Endothelial cell of umbilical vein (primary cell): ENCODE data around the gene KCNMA1. TPM values are rescaled to one million over a fixed set of nuclear protein-coding genes. Genes with fewer than 3 reads are reported as not detected.

ENCODE experiments used
- BruUV-seq: library from RNA; stranded (reverse); fragments of 400-500 nt; replicated peaks from 2 replicates; lab custom pipeline; 2021; lab: Mats Ljungman, UMichigan
- CTCF ChIA-PET: fragments of 300-600, 350-600 bp; sonication (Branson Sonifier 250); formaldehyde crosslinking; loops from one replicate; lab custom pipeline; 2021; ENCODE audit warnings: antibody characterized with exemption, inconsistent platforms; lab: Charles Lee
- POLR2A ChIA-PET: fragments of 300-600, 350-600 bp; sonication (Branson Sonifier 250); formaldehyde crosslinking; loops from one replicate; lab custom pipeline; 2021; ENCODE audit warnings: antibody characterized with exemption, inconsistent platforms; lab: Charles Lee
- DNase-seq: peaks from one replicate; pipeline ENCODE4 v3.0.0-alpha.2; 2011; ENCODE audit warnings: low read depth, low spot score
- FAIRE-seq: peaks from 2 replicates; lab custom pipeline; 2011; peaks lifted over from hg19 to GRCh38; lab: Jason Lieb, UNC
- H2AFZ ChIP-seq: 2 replicates; pipeline ENCODE4 v1.6.0; 2012; ENCODE audit warnings: low read depth, low read length, control low read depth, inconsistent platforms
- H3K27ac ChIP-seq: 2 replicates; pipeline ENCODE4 v1.5.1; 2011; ENCODE audit warnings: low read depth, mild to moderate bottlenecking, control low read depth, low read length, moderate library complexity; ENCODE audit not compliant: insufficient read depth
- H3K27me3 ChIP-seq, 2 experiments: 2 replicates each; pipeline versions ENCODE4 v1.6.0 to v1.6.1; 2011; ENCODE audit warnings: low read length in 2 of 2, mixed read lengths in 1 of 2; ENCODE audit not compliant: control insufficient read depth in 2 of 2, insufficient read depth in 2 of 2
- H3K36me3 ChIP-seq, 2 experiments: 2 replicates in 1 of 2; 3 replicates in 1 of 2; pipeline ENCODE4 v1.5.1; 2011; ENCODE audit warnings: low read length in 2 of 2, mild to moderate bottlenecking in 1 of 2, moderate library complexity in 1 of 2; ENCODE audit not compliant: control insufficient read depth in 2 of 2, insufficient read depth in 2 of 2; ENCODE audit errors: extremely low read depth in 1 of 2
- H3K4me1 ChIP-seq: 3 replicates; pipeline ENCODE4 v1.5.1; 2011; ENCODE audit warnings: mild to moderate bottlenecking, low read length; ENCODE audit not compliant: control insufficient read depth, insufficient read depth; ENCODE audit errors: extremely low read depth
- H3K4me2 ChIP-seq: 2 replicates; pipeline ENCODE4 v1.6.1; 2011; ENCODE audit warnings: low read length, control low read depth, mixed read lengths; ENCODE audit not compliant: insufficient read depth
- H3K4me3 ChIP-seq, 3 experiments: fragments of 200-600 bp in 1 of 3; sonication (generic), shearing (Covaris generic) in 1 of 3; replicated peaks in 1 of 3; 2 replicates each; pipeline ENCODE4 v1.5.1; 2011 to 2016; ENCODE audit warnings: control low read depth in 3 of 3, low read length in 3 of 3, mild to moderate bottlenecking in 2 of 3, inconsistent platforms in 1 of 3, low read depth in 1 of 3, moderate library complexity in 1 of 3; ENCODE audit not compliant: insufficient read depth in 1 of 3
- H3K79me2 ChIP-seq: 2 replicates; pipeline ENCODE4 v1.6.0; 2012; ENCODE audit warnings: low read length, inconsistent platforms; ENCODE audit not compliant: control insufficient read depth, insufficient read depth
- H3K9ac ChIP-seq: replicated peaks from 2 replicates; pipeline ENCODE3; 2011; ENCODE audit warnings: low read length, control low read depth; ENCODE audit not compliant: insufficient read depth; ENCODE audit errors: extremely low read depth
- H3K9me1 ChIP-seq: replicated peaks from 3 replicates; pipeline ENCODE4 v1.6.0; 2011; ENCODE audit warnings: mild to moderate bottlenecking, low read length; ENCODE audit not compliant: control insufficient read depth, insufficient read depth; ENCODE audit errors: extremely low read depth
- H3K9me3 ChIP-seq: replicated peaks from 2 replicates; pipeline ENCODE4 v1.5.1; 2012; ENCODE audit warnings: low read length, inconsistent platforms; ENCODE audit not compliant: control insufficient read depth, insufficient read depth
- H4K20me1 ChIP-seq: replicated peaks from 2 replicates; pipeline ENCODE3; 2011; ENCODE audit warnings: mild to moderate bottlenecking, low read length; ENCODE audit not compliant: control insufficient read depth, insufficient read depth; ENCODE audit errors: extremely low read depth
- EZH2 ChIP-seq: IDR thresholded peaks from 2 replicates; pipeline ENCODE4 v1.6.1; 2012; ENCODE audit warnings: borderline replicate concordance, low read depth, mild to moderate bottlenecking, moderate library complexity, low read length, inconsistent platforms; ENCODE audit not compliant: severe bottlenecking
- FOS ChIP-seq: IDR thresholded peaks from 2 replicates; pipeline ENCODE4 v1.6.1; 2011; ENCODE audit warnings: mild to moderate bottlenecking, low read length, moderate library complexity, borderline replicate concordance; ENCODE audit not compliant: insufficient read depth
- GATA2 ChIP-seq: IDR thresholded peaks from 2 replicates; pipeline ENCODE4 v1.7.0; 2011; ENCODE audit warnings: low read depth, mild to moderate bottlenecking, moderate library complexity, mixed read lengths, low read length; ENCODE audit not compliant: insufficient read length, insufficient read depth
- JUN ChIP-seq: IDR thresholded peaks from 2 replicates; pipeline ENCODE4 v1.6.1; 2011; ENCODE audit warnings: borderline replicate concordance, low read depth; ENCODE audit not compliant: insufficient read length, insufficient read depth
- MYC ChIP-seq: IDR thresholded peaks from one replicate; pipeline ENCODE4 v1.6.1; 2011; ENCODE audit warnings: mild to moderate bottlenecking, low read depth, low read length
- POLR2A ChIP-seq: IDR thresholded peaks from 2 replicates; pipeline ENCODE4 v1.6.1; 2012; ENCODE audit warnings: low read depth, mild to moderate bottlenecking, control low read depth, low read length
- POLR2AphosphoS5 ChIP-seq: IDR thresholded peaks from 2 replicates; pipeline ENCODE4 v1.6.1; 2012; ENCODE audit warnings: low read depth, mild to moderate bottlenecking, control low read depth, low read length, moderate library complexity; ENCODE audit not compliant: insufficient read depth
- dilution Hi-C: fragments of 300-500 bp; cut with MboI; formaldehyde crosslinking; loops from one replicate; pipeline ENCODE4 v1.15.0; 2019; ENCODE audit warnings: low sequenced_read_pairs; ENCODE audit not compliant: extremely low pct_ligation_motif_present
- intact Hi-C: fragments of 100-400 bp; cut with micrococcal nuclease; formaldehyde crosslinking; loops from one replicate; pipeline ENCODE4 v1.10.0; 2022
- polyA plus RNA-seq, 4 experiments: library from polyadenylated mRNA; depleted of rRNA in 3 of 4; stranded (reverse) in 3 of 4; unstranded in 1 of 4; fragments of >200 nt; gene quantifications; 2 replicates each; pipeline versions ENCODE4 v1.2.1 to v1.2.3, GENCODE V29; 2011 to 2012; ENCODE audit warnings: missing spikeins in 1 of 4
- total RNA-seq: library from RNA; stranded (reverse); gene quantifications from 2 replicates; pipeline ENCODE4 v1.2.3, GENCODE V29; 2021
- TF ChIP-seq, protein P1 (sequence below): IDR thresholded peaks from 2 replicates; pipeline ENCODE4 v1.6.1; 2011; ENCODE audit not compliant: insufficient read depth, insufficient read length
- TF ChIP-seq, protein P2 (sequence below), 2 donors: IDR thresholded peaks; 1 replicate in 1 of 2; 2 replicates in 1 of 2; pipeline ENCODE4 v1.5.1; 2011; ENCODE audit warnings: low read length in 2 of 2, mild to moderate bottlenecking in 2 of 2, moderate library complexity in 2 of 2, control low read depth in 1 of 2, inconsistent platforms in 1 of 2, low read depth in 1 of 2; ENCODE audit not compliant: insufficient read depth in 1 of 2; ENCODE audit errors: extremely low read depth in 1 of 2

The KCNMA1 gene
- total and polyA plus RNA-seq, 2 donors (not counting 3 experiments of a cell fraction or from before 2014, with no cell fraction given) = 0.10 to 0.82 TPM

- ChIA-PET CTCF (no interaction called here), POLR2A (no interaction called here)
- H3K9me1 ChIP-seq = no peaks in the 10 kb centered on the region
- no peak overlapping the region for H3K4me2 ChIP-seq
- no peak overlapping the region for H3K4me3 ChIP-seq
- H3K79me2 ChIP-seq = no peaks in the 10 kb centered on the region
- H3K27me3 ChIP-seq = no peaks in the 10 kb centered on the region
- no peak overlapping the region for H2AFZ ChIP-seq
- H4K20me1 ChIP-seq = no peaks in the 10 kb centered on the region
- no peaks in the 10 kb centered on the region for H3K36me3 ChIP-seq
- no peaks in the 10 kb centered on the region for H3K4me1 ChIP-seq
- no peak for TF ChIP-seq EZH2
- TF ChIP-seq, protein P1, sequence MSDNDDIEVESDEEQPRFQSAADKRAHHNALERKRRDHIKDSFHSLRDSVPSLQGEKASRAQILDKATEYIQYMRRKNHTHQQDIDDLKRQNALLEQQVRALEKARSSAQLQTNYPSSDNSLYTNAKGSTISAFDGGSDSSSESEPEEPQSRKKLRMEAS = no peak
- H3K27ac ChIP-seq = no peak overlapping the region
- dilution Hi-C loops = no loop called here
- no peaks in the 10 kb centered on the region for H3K9me3 ChIP-seq
- no peak overlapping the region for H3K9ac ChIP-seq
- FAIRE-seq (no peak), DNase-seq (no peak)
- BruUV-seq = no TSS peak
- intact Hi-C loops = no loop called here
Measured at GRCh38 chr10:76937181-76937600, 700.4 kb downstream of the KCNMA1 start.

- H3K4me1 ChIP-seq = no peaks in the 10 kb centered on the region
- H3K27me3 ChIP-seq = no peaks in the 10 kb centered on the region
- no peak overlapping the region for H3K4me3 ChIP-seq
- ChIA-PET POLR2A (no interaction called here), CTCF (interaction anchor here (1.2 kb wide), 1 partner anchor 13 kb away, joined by 4 read pairs; no protein-coding TSS in a partner anchor)
- FAIRE-seq (no peak), DNase-seq (no peak)
- no peak overlapping the region for H3K9ac ChIP-seq
- H3K27ac ChIP-seq = no peak overlapping the region
- no peaks in the 10 kb centered on the region for H3K9me1 ChIP-seq
- no peaks in the 10 kb centered on the region for H3K36me3 ChIP-seq
- no peaks in the 10 kb centered on the region for H4K20me1 ChIP-seq
- intact Hi-C loops = no loop called here
- H2AFZ ChIP-seq = no peak overlapping the region
- H3K4me2 ChIP-seq = no peak overlapping the region
- BruUV-seq = no TSS peak
- no peaks in the 10 kb centered on the region for H3K79me2 ChIP-seq
- no peaks in the 10 kb centered on the region for H3K9me3 ChIP-seq
- TF ChIP-seq, protein P1 = no peak
- TF ChIP-seq, protein P2, sequence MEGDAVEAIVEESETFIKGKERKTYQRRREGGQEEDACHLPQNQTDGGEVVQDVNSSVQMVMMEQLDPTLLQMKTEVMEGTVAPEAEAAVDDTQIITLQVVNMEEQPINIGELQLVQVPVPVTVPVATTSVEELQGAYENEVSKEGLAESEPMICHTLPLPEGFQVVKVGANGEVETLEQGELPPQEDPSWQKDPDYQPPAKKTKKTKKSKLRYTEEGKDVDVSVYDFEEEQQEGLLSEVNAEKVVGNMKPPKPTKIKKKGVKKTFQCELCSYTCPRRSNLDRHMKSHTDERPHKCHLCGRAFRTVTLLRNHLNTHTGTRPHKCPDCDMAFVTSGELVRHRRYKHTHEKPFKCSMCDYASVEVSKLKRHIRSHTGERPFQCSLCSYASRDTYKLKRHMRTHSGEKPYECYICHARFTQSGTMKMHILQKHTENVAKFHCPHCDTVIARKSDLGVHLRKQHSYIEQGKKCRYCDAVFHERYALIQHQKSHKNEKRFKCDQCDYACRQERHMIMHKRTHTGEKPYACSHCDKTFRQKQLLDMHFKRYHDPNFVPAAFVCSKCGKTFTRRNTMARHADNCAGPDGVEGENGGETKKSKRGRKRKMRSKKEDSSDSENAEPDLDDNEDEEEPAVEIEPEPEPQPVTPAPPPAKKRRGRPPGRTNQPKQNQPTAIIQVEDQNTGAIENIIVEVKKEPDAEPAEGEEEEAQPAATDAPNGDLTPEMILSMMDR (IDR thresholded peaks at IDR 0.05; ENCODE audit: extremely low read depth in 1 of 2, insufficient read depth in 1 of 2, low read depth in 1 of 2, low read length in 2 of 2) = no peak
- TF ChIP-seq EZH2 (no peak), FOS (no peak), MYC (no peak), POLR2A (no peak), POLR2AphosphoS5 (no peak), GATA2 (no peak), JUN (no peak)
- dilution Hi-C loops = no loop called here
Measured at GRCh38 chr10:76935941-76936613, 701.5 kb downstream of the KCNMA1 start.
